HG02981 (cell line): Measurements from ENCODE around the gene ELP1.
A peak's percentile ranks its signal among the peaks of the same experiment; 100 is the strongest.
"Not testable (repeated sequence)": the region's sequence is repeated elsewhere in the genome, so short reads cannot be mapped to it uniquely, and the experiment has no call there.

Experiments
- ATAC-seq: cut with Tn5 transposase; IDR thresholded peaks from one replicate; pipeline ENCODE4 v1.9.1; 2021; ENCODE audit warnings: mild to moderate bottlenecking, moderate library complexity; ENCODE audit not compliant: unreplicated experiment

ELP1 gene

GRCh38 chr9:108933718-108934322 lies at the start of gene ELP1:
TSS of gene ELP1 (minus strand) at chr9:108934124. CDS start at chr9:108931146, 2,978 bp downstream.
- ATAC-seq = peak; percentile 86

- ATAC-seq = no peak
These were observed 47.0 kb upstream of the ELP1 start for GRCh38 chr9:108980893-108981292.

DNA sequence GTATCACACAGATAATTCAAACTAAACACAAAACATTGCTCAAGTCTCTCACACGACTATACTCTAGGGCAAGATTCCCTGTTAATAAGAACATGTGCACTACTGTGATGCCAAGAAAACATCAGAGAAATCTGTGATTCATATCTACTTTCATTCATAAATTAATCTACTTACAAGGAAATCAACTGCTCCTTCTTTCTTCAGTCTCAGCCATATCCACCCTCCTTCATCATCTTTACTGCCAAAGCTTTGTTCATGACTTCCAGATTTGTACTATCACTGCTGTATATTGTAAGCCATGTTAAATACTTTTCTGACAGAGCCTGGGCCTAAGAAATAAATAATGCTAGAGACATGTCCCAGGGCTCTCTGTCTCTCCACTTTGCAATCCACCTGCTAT lies 44.3 kb upstream of the ELP1 start:
- ATAC-seq = no peak

DNA sequence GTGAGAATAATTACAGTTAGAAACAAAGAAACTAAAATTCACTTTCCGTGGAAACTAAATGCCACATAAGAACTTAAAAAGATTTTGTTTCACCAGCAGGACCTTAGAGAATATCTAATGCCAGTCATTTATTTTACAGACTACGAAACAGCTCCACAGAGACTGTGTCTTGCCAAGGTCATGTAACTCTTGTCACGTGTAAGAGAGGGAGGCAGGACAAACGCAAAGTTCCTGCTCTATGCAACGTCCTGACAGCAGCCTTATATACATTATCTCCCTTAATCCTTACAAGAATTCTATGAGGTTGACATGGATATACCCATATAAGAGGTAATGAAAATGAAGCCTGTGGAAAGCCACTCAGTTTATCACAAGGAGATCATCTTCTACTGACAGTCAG lies 40.0 kb upstream of the ELP1 start:
- ATAC-seq = no peak

DNA sequence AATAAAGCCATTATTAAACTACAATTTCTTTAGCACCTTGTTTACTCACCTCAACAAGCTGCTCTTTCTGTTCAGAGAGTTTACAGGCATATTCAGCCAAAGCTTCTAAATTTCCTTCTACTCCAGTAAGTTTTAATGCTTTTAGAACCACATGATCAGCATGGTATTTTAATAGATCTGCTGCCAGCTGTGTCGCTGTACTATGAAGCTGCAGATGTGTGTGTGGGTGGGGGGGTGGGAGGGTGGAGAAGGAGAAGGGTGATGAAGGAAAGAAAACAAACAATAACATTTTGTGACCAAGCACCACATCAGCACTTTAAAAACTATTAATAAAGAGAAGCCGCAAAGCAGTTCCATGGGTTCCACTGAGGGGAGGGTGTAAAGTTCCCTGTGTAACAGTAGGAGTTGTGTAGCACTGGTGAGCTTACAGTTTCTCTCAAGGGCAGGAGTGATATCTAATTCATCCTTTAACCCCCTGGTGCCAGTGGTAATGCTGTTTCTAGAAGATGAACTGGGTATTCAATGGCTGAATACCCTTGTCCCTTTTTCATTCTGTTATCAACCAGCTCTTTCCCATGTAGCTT lies 38.8 kb upstream of the ELP1 start:
- no peak for ATAC-seq

DNA sequence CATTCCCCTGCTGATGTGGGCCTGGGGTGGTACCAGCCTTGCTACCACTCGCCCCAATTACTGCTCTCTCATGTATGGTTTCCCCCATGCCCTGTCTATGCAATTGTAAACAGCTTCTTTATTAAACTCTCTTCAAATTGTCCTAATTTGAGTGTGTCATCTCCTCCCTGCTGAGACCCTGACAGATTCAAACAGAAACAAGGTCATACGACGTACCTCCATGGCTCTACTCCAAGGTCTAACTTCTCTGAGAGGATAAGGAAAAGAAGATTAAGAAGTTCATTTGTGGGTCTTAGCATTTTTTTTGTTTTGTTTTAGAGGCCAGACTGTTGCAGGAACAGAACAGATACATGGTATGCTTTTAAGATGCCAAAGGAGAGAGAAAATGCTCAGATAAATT lies 38.3 kb upstream of the ELP1 start:
- ATAC-seq = no peak

DNA sequence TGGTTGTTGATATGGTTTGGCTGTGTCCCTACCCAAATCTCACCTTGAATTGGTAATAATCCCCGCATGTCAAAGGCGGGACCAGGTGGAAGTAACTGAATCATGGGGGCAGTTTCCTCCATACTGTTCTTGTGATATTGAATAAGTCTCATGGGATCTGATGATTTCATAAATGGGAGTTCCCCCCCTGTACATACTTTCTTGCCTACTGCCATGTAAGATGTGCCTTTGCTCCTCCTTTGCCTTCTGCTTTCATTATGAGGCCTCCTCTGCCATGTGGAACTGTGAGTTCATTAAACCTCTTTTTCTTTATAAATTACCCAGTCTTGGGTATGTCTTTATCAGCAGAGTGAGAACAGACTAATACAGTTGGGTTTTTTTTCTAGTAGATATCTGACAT lies 37.5 kb upstream of the ELP1 start:
- not testable (repeated sequence) for ATAC-seq

DNA sequence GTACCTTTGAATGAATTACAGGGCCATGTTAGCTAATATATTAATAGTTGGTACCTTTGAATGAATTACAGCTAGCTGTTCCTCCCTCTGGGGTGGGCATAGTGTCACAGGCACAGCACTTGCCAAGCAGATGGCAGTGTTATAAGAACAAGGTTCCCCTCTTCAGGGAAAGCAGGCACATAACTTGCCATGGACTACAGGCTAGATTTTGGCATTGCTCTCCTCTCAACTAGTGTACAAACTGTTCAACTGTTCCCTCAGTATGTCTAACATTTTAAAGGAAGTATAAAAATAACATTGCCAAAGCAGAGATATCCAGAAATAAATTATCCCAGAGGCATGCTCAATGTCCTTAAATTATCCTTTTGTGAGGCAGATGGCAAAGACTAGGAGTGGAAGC lies 34.0 kb upstream of the ELP1 start:
- ATAC-seq = no peak

- no peak for ATAC-seq
These were observed 29.7 kb upstream of the ELP1 start for GRCh38 chr9:108963459-108964143.

GRCh38 chr9:108961151-108961550 lies 27.2 kb upstream of the ELP1 start:
- ATAC-seq = no peak

- ATAC-seq = no peak
These were observed 26.4 kb upstream of the ELP1 start for GRCh38 chr9:108960331-108960730.

- no peak for ATAC-seq
These were observed 22.7 kb upstream of the ELP1 start for GRCh38 chr9:108956631-108957026.

DNA sequence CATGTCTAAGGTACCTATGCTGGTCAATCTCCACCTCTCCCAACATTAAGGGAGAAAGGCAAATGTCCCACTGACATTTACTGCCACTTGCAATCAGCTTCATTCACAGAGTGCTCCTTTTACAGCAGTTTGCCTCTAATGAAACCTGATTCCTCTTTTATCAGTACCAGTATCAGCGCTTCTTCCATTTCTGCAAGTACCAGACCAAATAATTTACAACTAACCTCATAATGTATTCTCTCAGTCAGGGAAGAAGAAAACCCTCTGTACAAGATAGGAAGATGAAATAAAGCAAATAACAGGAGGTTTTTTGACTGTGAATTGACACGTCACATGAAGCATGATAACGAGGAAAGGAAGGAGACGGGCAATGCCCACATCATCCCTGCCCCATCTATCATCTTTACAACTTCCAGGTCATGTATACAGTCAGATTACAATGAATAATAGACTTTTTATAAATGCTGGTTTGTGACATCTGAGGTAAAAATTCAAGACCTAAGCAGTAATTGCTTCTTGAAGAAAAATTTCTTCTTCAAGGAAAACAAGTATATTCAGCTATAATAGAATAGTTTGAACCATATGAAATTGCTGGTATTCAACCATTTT lies 22.2 kb upstream of the ELP1 start:
- no peak for ATAC-seq

GRCh38 chr9:108953983-108954574 lies 20.2 kb upstream of the ELP1 start:
- peak; percentile 57 for ATAC-seq

GRCh38 chr9:108951578-108951977 lies 17.7 kb upstream of the ELP1 start:
- no peak for ATAC-seq

- ATAC-seq = no peak
These were observed 16.2 kb upstream of the ELP1 start for GRCh38 chr9:108950168-108950567.

DNA sequence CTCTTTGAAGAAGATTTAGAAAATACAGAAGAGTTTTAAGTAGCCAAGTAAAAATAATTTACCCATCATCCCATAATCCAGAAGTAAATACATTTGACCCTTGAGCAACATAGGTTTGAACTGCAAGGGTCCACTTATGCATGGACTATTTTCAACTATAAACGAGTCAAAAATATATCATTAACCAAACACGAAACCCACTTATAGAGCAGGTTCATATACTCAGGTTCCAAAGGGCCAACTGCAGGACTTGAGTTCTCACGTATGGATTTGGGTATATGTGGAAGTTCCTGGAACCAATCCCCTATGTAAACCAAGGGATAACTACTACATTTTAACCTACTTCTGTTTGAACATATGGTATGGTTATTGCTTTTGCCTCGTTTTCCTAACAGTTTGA lies 6.1 kb upstream of the ELP1 start:
- no peak for ATAC-seq

GRCh38 chr9:108937561-108938305 lies 3.8 kb upstream of the ELP1 start:
- no peak for ATAC-seq

DNA sequence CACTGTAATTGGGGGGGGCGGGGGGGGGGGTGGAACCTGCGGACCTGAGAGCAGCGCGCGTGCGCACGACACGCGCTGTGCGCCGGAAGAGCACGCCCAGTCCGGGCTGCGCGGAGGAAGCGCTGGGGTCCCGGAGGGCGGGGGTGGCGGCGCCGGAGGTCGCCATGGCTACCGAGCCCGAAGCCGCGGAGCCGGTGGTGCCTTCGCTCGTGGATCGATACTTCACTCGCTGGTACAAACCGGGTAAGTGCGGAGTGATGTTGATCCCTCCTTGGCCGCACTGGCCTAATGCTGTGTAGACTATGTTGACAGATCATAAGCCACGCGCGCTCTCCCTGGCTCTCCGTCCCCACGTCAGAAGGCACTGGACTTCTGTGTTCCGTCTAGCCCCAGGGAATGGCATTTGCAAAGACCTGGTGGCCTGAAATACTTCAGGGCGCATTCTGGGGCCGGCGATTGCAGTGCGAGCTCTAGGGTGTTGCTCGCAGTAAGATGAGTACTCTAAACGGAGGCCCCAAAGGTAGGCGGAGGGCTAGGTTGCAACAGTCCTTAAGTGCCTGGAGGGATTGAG lies 484 bp upstream of the ELP1 start, which contains the start of gene ABITRAM:
Gene ABITRAM (plus strand): TSS at position 78 of the 571 bp plus-strand sequence. CDS start 87 bp downstream, at position 165.
- peak; percentile 78 for ATAC-seq

DNA sequence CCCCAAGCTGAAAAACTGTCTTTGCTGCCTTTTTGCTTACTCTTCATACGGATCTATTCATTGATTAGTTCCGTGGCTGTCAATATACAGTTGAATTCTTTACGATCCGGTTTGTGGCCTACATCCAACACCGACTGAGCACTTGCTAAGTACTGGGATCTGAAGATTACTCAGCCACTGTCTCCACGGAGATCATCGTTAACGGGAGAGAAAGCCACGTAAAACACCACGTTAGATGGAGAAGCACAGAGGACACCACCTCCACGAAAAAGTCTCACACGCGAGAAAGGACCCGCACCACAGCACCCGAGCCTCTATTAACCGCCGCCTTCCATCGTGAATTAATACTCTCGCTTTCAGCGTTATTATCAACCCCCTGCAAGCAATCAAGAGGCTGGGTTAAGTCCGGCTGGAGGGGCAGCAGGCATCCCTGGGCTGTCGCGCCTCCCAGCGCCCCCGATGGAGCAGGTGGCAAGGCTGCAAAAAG lies 650 bp downstream of the ELP1 start:
- ATAC-seq = no peak
